Measurements from ENCODE around the gene LIN9.

Gene LIN9

DNA sequence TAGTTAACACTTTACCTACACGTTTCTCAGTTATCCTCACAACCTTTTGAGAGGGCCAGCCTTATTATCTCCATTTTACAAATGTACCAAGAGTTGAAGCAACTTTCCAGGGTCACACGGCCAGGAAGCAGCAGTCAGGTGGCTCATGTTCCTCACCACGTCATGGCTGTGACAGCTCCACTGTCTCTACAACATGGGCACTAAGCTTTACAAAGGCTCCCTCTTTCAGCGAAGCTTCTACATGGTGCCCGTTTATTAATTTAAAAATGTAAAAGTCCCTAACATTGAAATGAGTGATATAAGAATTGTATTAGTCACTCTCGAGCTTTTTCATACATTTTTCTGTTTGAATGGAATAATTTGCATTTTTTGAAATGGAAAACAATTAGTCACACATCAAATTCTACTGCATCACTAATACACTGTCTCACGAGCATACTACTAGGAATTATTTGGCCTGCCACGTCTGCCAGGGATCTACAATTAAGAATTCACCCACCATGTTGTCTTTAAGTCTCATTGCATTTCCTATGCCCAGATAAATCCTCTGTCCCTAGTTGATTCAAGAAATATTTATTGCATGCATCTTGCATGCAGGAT, 28.4 kb upstream of the LIN9 start:
- peak overlapping the region; percentile 84 for H3K27ac Mint-ChIP-seq
- DNase-seq: no peak
- peaks cover 19% of the 10 kb centered on the region for H3K4me1 Mint-ChIP-seq (ENCODE audit: low read depth)
- no peaks in the 10 kb centered on the region for H3K36me3 Mint-ChIP-seq (ENCODE audit: low read depth)
- peaks cover 7% of the 10 kb centered on the region for H3K27me3 Mint-ChIP-seq
- H3K4me3 Mint-ChIP-seq: no peak overlapping the region
- peaks cover 3% of the 10 kb centered on the region for H3K9me3 Mint-ChIP-seq

DNA sequence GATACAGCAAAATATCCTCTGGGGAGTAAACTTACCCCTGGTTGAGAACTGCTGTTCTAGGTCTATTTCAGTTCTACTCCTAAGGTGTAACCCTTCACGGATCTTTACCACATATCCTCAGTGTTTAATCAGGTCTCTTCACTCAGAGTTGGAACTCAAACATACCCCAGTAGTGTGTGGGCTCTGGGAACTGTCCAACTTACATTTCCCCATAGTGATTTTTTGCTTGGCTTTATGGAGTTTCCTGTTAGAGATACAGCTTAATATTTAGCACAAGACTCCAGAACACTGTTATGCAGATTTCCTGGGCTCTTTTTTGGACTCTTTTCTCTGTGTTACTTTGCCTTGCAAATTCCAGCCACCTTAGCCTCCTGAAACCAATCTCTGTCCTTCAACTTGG, 26.7 kb upstream of the LIN9 start:
- Mint-ChIP-seq H3K9me3 (peaks cover 2% of the 10 kb centered on the region), H3K27me3 (peaks cover 6% of the 10 kb centered on the region), H3K27ac (no peak overlapping the region), H3K36me3 (ENCODE audit: low read depth) (no peaks in the 10 kb centered on the region), H3K4me1 (ENCODE audit: low read depth) (peaks cover 19% of the 10 kb centered on the region), H3K4me3 (no peak overlapping the region)
- no peak for DNase-seq

DNA sequence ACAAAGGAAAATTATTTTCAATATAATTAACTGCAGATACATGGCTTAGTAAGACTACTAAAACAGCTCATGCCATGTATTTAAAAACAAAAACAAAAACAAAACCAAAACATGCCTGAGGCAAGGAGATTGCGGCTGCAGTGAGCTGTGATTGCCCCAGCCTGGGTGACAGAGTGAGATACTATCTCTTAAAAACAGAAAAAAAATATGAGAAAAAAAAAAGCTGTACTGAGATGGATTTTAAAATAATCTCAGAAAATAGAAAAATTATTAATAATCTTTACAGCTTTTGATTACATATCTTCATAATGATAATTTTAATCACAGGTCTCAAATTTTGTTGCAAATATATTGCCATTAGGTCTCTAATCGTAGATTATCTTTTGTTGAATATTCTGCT, 24.0 kb upstream of the LIN9 start:
- Mint-ChIP-seq H3K4me1 (ENCODE audit: low read depth) (peaks cover 17% of the 10 kb centered on the region), H3K9me3 (no peaks in the 10 kb centered on the region), H3K36me3 (ENCODE audit: low read depth) (no peaks in the 10 kb centered on the region), H3K27ac (no peak overlapping the region), H3K27me3 (no peaks in the 10 kb centered on the region), H3K4me3 (peak overlapping the region; percentile 9)
- no peak for DNase-seq

DNA sequence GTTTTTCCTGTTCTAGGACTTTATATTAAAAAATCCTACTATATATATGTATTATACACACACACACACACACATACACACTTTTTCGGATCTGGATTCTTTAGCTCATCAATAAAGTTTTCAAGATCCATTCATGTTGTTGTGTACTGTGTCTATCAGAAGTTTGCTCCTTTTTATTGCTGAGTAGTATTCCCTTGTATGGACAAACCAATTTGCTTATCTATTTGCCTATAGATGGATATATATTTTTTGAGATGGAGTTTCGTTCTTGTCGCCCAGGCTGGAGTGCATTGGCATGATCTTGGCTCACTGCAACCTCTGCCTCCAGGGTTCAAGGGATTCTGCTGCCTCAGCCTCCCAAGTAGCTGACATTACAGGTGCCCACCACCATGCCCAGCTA, 20.3 kb upstream of the LIN9 start:
- Mint-ChIP-seq H3K27me3 (no peaks in the 10 kb centered on the region), H3K36me3 (ENCODE audit: low read depth) (no peaks in the 10 kb centered on the region), H3K4me3 (no peak overlapping the region), H3K9me3 (no peaks in the 10 kb centered on the region), H3K27ac (no peak overlapping the region), H3K4me1 (ENCODE audit: low read depth) (peaks cover 7% of the 10 kb centered on the region)
- DNase-seq: no peak

DNA sequence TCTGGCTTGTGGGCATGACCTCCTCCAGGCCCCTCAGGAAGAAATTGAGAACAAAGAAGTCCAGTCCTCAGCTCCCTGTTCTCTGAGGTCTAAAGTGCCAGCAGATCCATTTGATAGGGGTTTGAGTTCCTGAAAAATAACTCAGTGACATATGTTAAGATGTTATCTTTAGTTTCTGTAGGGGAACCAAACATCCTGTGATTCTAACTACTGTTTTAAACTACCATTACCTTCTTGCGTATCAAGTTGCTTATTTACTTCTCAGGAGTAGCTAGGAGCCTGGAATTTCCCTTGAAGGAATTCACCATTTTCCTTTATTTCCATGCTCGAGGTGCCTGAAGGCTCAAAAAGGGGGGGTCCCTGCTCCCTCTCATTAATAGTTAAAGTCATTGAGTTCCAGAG, 18.8 kb upstream of the LIN9 start:
- H3K9me3 Mint-ChIP-seq: no peaks in the 10 kb centered on the region
- no peak overlapping the region for H3K4me3 Mint-ChIP-seq
- H3K27ac Mint-ChIP-seq: no peak overlapping the region
- peaks cover 3% of the 10 kb centered on the region for H3K27me3 Mint-ChIP-seq
- no peaks in the 10 kb centered on the region for H3K36me3 Mint-ChIP-seq (ENCODE audit: low read depth)
- DNase-seq: no peak
- H3K4me1 Mint-ChIP-seq (ENCODE audit: low read depth): no peaks in the 10 kb centered on the region

DNA sequence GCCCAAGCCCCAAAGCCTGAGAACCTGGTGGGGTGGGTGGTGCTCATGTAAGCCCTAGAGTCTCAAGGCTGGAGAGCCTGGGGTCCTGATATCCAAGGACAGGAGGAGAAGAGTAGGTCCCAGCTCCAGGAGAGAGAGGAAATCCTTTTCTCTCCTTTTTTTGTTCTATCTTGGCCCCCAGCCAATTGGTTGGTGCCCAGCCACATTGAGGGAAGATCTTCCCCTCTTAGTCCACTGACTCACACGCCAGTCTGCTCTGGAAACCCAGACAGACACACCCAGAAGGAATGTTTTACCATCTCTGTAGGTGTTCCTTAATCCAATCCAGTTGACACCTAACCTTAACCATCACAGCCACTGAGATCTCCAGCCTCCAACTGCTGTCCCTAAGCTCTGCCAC, 16.2 kb upstream of the LIN9 start:
- Mint-ChIP-seq H3K27me3 (peaks cover 20% of the 10 kb centered on the region), H3K4me1 (ENCODE audit: low read depth) (no peaks in the 10 kb centered on the region), H3K36me3 (ENCODE audit: low read depth) (no peaks in the 10 kb centered on the region), H3K4me3 (no peak overlapping the region), H3K9me3 (no peaks in the 10 kb centered on the region), H3K27ac (no peak overlapping the region)
- DNase-seq: no peak

DNA sequence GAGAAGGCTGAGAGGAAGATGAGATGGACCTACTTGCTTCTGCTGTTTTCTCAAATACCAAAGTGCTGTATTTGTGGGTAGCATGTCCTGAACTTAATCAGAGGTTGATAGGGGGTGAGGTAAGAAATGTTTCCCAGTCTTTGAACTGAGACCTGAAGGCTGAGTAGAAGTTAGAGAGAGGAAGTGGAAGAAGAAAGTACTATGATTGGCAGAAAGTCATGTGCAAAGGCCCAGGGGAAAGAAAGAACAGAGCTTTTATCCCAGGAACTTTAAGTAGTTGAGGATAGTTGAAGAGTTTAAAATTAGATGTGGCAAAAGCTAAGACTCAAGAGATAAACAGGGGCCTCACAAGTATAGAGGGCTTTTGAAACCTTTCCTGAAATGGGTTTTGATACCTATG, 15.5 kb upstream of the LIN9 start:
- Mint-ChIP-seq H3K36me3 (ENCODE audit: low read depth) (no peaks in the 10 kb centered on the region), H3K27ac (no peak overlapping the region), H3K27me3 (peaks cover 20% of the 10 kb centered on the region), H3K4me1 (ENCODE audit: low read depth) (no peaks in the 10 kb centered on the region), H3K9me3 (no peaks in the 10 kb centered on the region), H3K4me3 (no peak overlapping the region)
- no peak for DNase-seq

DNA sequence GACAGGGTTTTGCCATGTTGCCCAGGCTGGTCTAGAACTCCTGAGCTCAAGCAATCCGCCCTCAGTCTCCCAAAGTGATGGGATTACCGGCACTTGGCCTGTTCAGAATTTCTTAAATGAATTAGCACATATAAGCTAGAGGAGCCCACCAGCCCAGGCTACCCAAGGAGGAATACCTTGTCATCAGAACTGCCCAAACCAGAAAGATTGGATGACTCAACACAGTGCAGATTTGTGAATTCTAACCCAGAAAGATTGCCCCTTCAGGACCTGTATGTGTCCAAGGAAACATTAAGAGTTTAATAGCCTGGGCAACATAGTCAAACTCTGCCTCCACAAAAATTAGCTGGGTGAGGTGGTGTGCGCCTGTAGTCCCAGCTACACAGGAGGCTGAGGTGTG, 14.0 kb upstream of the LIN9 start:
- H3K4me1 Mint-ChIP-seq (ENCODE audit: low read depth): no peaks in the 10 kb centered on the region
- DNase-seq: no peak

DNA sequence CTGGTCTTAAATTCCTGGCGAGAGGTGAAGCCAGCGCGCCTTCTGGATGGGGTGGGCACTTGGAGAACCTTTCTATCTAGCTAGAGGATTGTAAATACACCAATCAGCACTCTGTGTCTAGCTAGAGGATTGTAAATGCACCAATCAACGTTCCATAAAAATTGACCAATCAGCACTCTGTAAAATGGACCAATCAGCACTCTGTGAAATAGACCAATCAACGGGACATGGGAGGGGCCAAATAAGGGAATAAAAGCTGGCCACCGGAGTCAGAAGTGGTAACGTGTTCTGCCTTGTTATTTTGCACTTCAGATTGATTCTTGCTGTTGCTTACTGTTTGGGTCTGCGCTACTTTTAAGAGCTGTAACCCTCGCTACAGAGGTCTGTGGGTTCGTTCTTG, 12.0 kb upstream of the LIN9 start:
- Mint-ChIP-seq H3K9me3 (no peaks in the 10 kb centered on the region), H3K36me3 (ENCODE audit: low read depth) (no peaks in the 10 kb centered on the region), H3K27ac (no peak overlapping the region), H3K27me3 (peaks cover 31% of the 10 kb centered on the region), H3K4me1 (ENCODE audit: low read depth) (no peaks in the 10 kb centered on the region), H3K4me3 (no peak overlapping the region)
- no peak for DNase-seq

More for the DNA sequence above, 14.0 kb upstream of the LIN9 start:
- no peak overlapping the region for H3K4me3 Mint-ChIP-seq
- no peaks in the 10 kb centered on the region for H3K9me3 Mint-ChIP-seq
- H3K36me3 Mint-ChIP-seq (ENCODE audit: low read depth): no peaks in the 10 kb centered on the region
- H3K27ac Mint-ChIP-seq: no peak overlapping the region
- H3K27me3 Mint-ChIP-seq: peaks cover 23% of the 10 kb centered on the region

DNA sequence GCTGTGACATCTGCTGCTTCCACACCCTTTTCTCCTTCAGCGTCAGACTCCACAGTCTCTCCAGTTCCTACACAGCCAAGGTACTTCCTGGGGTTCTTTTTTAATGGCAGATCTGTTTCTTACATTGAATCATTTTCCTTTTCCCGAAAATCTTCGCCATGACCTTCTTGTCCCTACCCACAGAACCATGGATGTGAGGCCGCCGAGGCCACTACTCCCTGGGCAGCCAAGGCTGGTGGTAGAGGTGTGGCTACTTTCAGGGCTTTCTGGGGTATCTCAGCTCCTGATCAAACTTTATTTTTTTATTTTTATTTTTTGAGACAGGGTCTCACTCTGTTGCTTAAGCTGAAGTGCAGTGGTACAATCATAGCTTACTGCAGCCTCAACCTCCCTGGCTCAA, 9.5 kb upstream of the LIN9 start:
- Mint-ChIP-seq H3K9me3 (no peaks in the 10 kb centered on the region), H3K4me1 (ENCODE audit: low read depth) (no peaks in the 10 kb centered on the region), H3K36me3 (ENCODE audit: low read depth) (no peaks in the 10 kb centered on the region), H3K4me3 (no peak overlapping the region), H3K27ac (no peak overlapping the region), H3K27me3 (peaks cover 32% of the 10 kb centered on the region)
- no peak for DNase-seq

DNA sequence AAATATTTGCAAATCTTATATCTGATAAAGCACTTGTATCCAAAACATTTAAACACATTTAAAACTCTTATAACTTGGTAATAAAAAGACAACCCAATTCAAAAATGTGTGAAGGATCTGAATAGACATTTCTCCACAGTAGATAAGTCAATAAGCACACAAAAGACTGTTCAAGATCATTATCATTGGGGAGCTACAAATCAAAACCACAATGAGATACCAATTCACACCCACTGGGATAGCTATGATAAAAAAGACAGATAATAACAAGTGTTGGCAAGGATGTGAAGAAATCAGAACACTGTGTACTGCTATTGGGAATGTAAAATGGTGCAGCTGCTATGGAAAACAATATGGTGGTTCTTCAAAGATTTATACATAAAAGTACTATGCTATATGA, 5.1 kb upstream of the LIN9 start:
- Mint-ChIP-seq H3K27ac (no peak overlapping the region), H3K9me3 (no peaks in the 10 kb centered on the region), H3K4me1 (ENCODE audit: low read depth) (peaks cover 10% of the 10 kb centered on the region), H3K27me3 (peaks cover 43% of the 10 kb centered on the region), H3K4me3 (no peak overlapping the region), H3K36me3 (ENCODE audit: low read depth) (no peaks in the 10 kb centered on the region)
- no peak for DNase-seq

DNA sequence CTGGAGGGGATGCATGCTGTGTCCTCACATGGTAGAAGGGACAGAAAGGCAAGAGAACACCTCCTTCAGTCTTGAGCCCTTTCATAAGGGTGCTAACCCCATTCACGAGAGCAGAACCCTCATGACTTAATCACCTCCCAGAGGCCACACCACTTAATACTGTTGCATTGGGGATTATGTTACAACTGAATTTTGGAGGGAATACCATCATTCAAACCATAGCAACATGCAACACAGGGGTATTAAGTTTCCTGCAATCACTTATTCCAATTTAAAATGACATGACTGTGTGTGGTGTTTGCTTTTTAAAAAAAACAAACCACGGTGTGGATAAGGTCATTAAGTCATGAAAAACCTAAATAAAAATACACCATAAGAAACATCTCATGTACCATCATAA, 3.1 kb upstream of the LIN9 start:
- H3K36me3 Mint-ChIP-seq (ENCODE audit: low read depth): peaks cover 6% of the 10 kb centered on the region

DNA sequence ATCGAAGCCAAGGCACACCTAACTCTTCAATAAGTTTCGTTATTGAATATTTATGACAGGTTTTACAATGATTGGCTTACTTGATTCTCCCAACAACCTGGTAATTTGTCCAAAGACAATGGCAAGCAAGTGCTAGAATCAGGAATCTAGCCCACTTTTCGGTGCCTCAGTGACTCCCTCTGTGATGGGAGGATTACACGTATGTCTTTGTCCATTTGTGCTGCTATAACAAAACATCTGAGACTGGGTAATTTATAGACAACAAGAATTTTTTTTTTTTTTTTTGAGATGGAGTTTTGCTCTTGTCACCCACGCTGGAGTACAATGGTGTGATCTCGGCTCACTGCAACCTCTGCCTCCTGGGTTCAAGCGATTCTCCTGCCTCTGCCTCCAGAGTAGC, 2.4 kb upstream of the LIN9 start:
- Mint-ChIP-seq H3K4me1 (ENCODE audit: low read depth) (peaks cover 23% of the 10 kb centered on the region), H3K36me3 (ENCODE audit: low read depth) (peaks cover 6% of the 10 kb centered on the region), H3K9me3 (no peaks in the 10 kb centered on the region), H3K27ac (no peak overlapping the region), H3K4me3 (no peak overlapping the region), H3K27me3 (peaks cover 38% of the 10 kb centered on the region)
- DNase-seq: no peak

More for the DNA sequence above, 3.1 kb upstream of the LIN9 start:
- no peak overlapping the region for H3K4me3 Mint-ChIP-seq
- peaks cover 38% of the 10 kb centered on the region for H3K27me3 Mint-ChIP-seq
- H3K4me1 Mint-ChIP-seq (ENCODE audit: low read depth): peaks cover 16% of the 10 kb centered on the region
- H3K9me3 Mint-ChIP-seq: no peaks in the 10 kb centered on the region
- no peak overlapping the region for H3K27ac Mint-ChIP-seq
- DNase-seq: no peak

DNA sequence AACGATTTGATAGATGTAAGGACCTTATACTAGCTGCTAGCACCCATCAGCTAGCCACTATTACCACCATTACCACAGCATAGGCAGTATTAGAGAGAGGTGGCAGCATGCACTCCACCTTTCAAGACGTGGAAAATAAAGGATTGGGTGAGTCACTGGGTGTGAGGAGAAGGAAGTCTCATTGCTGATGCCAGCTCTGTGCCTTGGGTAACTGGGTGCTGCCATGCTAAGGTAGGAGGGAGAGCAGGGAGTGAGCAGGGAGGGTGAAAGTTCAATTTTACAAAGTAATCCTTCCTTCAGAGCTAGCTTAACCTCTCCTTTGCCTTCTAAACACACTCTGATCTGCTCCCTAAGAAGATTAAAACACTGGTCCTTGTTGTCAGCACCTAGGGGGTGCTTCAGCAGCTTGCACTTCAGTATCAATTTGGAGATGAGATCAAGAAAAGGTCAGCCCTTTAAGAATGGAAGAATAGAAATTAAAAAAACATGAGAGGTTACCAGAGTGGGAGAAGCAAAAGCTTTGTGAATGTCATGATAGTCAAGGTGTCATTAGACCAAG, 1.8 kb upstream of the LIN9 start:
- H3K4me1 Mint-ChIP-seq (ENCODE audit: low read depth): peaks cover 25% of the 10 kb centered on the region
- no peak overlapping the region for H3K4me3 Mint-ChIP-seq
- peaks cover 34% of the 10 kb centered on the region for H3K27me3 Mint-ChIP-seq
- no peak overlapping the region for H3K27ac Mint-ChIP-seq
- peaks cover 6% of the 10 kb centered on the region for H3K36me3 Mint-ChIP-seq (ENCODE audit: low read depth)
- DNase-seq: no peak
- no peaks in the 10 kb centered on the region for H3K9me3 Mint-ChIP-seq

DNA sequence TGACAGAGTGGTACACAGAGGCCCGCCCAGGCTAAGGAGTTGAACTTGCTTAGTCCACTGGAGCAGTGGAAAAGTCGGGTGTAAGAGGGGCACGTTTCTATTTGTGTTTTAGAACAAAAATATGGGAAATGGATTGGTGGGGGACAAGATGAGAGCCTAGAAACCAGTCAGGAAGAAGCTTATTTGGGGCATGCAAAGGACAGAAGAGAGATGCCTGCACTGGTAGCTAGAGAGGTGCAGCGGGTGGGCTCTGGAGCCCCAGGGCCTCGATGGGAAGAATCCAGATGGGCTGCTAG, 1.2 kb upstream of the LIN9 start:
- Mint-ChIP-seq H3K4me1 (ENCODE audit: low read depth) (peaks cover 29% of the 10 kb centered on the region), H3K27me3 (peaks cover 34% of the 10 kb centered on the region), H3K4me3 (peak overlapping the region; percentile 74), H3K9me3 (no peaks in the 10 kb centered on the region), H3K27ac (peak overlapping the region; percentile 73), H3K36me3 (ENCODE audit: low read depth) (peaks cover 6% of the 10 kb centered on the region)
- DNase-seq: no peak
